GM19468 (cell line): ENCODE results near the gene DPCD.
A peak's percentile ranks its signal among the peaks of the same experiment; 100 is the strongest.
"Not testable (repeated sequence)": the region's sequence is repeated elsewhere in the genome, so short reads cannot be mapped to it uniquely, and the experiment has no call there.

Experiments
- ATAC-seq: cut with Tn5 transposase; IDR thresholded peaks from one replicate; pipeline ENCODE4 v1.9.1; 2021; ENCODE audit warnings: mild to moderate bottlenecking, moderate library complexity, moderate number of reproducible peaks; ENCODE audit not compliant: unreplicated experiment; ENCODE audit errors: extremely low read depth

DPCD gene

DNA sequence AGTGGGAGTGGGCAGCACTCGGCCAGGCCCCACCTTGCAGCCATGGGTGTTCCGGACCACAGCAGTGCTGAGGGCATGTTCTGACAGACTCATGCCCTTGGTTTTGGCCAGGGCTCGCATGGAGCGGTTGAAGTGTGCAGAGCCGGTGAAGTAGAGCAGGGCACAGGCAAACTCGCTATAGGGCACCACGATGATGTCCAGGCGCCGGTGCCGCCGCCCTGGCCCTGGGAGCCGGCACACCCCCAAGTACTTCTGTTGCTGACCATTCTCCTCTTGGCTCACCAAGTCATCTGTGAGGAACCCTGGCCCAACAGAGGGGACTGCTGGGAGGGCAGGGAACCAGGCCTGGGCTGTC is 8.6 kb upstream of the DPCD start:
- no peak for ATAC-seq

DNA sequence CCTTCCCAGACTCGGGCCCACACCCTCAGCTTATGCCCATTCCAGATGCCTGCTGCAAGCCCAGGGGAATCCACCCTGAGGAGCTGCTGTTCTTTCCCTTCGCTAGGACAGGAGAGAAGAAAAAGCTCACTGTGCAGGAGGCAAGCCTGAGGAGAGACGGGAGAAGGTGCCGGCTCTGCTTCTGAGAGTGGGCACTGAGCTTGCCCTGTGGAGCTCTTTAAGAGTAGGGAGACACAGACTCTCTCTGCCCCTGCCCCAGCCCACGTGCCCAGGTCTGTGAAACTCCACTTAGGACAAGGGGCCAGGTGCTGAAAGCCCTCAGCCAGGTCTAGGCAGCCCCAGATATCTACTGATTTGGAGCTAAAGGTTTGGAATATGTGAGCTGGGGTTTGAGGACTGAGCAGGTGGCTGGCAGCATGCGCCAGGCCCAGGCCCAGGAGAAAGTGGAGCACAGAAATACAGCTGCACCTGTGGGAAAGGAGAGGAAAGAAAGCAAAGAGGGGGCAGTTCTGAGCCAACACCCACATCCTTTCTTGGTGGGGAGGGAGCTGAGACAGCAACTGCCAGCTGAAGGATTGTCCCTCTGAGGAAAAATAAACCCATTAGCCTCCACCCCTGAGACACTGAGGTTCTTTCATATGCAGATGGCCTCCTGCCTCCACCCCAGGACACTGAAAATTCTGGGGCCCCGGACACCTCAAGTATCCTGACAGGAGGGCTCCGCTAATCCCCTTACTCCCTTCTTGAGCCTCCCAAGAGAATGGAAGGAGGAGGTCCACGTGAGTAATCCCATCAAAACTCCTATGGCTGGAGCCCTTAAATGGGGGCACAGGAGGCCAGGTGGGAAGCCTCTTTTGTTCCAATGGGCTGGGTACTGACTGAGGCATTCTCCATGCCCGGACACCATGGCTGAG is 7.4 kb upstream of the DPCD start:
- no peak for ATAC-seq

DNA sequence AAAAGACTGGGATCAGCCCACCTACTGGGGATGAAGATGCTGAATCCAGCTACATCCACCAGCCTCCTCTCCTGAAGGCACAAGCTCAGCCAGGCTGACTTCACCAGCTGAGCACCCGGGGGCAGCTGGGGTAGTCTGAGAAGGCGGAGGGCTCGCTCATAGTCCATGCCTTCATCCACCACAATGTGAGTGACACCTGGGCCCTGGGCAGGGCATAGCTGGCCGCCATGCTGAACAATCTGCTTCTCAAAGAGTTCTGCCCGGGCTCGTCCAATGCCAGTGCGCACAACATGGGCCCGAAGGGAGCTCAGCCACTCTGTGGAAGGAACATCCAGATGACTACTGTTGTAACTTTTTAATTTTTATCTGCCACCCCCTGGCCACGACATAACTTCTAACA is 2.3 kb upstream of the DPCD start:
- ATAC-seq: no peak

DNA sequence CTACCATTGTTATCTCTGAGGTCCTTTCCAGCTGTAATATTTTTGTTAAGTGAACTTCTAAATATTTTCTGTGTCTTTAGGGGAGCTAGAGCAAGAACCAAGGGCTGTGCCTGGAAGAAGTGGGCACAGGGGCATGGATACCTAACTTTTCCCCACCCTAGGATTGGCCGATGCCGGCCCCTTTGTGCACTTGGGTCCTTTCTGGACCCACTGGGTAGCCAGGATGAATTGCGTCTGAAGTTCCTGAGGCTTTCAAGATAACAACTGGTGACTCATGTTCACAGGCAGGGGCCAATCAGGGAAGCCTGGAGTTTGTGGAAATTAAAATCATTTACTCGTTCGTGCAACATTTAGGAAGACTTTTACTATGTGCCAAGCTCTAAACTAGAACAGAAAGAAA is 758 bp downstream of the DPCD start:
- ATAC-seq: no peak

DNA sequence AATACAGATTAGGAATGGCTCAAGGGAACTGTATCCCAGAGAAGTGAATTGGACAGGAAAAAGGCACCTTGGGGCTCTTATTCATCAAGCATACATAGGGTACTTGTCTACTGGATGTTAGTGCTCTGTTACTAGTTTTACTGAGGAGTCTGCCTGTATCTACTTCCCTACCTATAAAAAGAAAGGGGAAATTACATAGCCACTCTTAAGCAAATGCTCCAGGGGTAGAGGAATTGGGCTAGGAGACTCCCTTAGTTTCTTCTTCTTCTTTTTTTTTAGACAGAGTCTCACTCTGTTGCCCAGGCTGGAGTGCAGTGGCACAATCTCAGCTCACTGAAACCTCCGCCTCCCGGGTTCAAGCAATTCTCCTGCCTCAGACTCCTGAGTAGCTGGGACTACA is 5.2 kb downstream of the DPCD start:
- not testable (repeated sequence) for ATAC-seq

DNA sequence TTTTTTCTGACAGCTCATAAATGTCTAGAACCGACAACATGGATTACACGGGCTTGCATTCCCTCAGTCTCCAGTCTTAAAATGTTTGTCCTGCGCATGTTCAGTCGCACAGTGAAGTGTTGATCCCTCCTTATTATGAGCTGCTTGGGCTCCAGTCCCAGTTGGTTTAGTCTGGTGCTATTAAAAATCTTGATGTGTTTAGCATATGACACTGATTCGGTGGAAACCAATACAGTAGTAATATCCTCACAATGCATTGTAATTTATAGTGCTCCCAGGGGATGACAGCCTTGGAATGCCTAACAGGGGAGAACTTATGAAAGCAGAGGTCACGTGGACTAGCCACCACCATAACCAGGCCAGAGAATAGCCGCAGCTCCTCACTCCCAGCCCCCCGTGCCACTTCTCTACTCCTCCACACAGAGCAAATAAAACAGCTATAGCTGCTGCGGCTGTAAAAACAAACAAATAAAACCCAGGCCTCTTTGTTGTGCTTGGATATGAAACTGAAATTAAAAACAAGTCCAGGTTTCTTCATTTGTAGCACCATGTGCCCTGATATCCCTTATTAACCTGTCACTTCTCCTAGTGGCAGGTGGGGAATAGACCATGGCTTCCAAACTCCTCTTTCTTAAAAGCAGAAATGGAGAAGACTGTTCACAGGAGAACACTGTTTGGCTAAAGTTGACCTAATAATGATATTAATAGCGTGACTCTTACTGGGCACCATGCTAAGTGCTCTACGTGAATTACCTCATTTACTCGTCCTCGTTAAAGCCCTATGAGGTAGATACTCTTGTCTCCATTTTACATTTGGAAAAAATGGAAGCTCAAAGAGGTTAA is 7.7 kb downstream of the DPCD start:
- ATAC-seq: no peak

DNA sequence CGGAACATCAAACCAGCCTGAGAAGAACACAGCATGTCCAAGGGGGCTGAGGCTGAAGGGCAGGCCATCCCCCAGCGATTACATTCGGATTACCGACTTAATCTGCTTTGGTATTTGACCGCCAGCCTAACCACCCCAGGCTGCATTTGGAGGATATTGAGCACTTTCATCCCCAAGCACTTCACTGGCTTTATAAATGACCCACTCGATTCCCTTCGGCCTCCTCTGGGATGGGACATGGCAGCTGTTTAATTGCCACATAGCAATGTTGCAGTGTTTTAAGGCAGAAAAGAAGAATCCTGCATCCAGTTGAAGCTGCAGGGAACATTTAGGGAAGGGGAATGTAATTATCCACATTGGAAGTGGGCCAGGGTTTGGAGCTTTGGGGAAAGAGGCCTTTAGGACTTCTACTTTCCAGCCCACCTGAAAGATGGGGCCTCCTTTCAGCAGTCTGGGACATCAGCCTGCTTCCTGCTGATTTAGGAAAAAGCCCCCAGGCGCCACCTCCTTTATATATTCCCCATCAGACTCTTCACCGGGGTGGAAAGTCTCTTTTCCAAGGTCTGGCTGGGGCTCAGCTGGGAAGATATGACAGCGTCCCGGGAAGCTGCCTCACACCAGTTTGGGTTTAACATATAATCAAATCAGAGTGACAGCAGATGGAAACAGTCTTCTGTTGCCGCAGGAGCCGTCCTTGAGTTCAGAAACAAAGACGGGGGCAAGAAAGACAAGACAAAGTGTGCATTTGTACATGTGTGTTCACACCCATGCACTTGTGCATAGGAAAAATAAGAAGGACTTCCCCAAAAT is 9.2 kb downstream of the DPCD start:
- ATAC-seq: no peak

DNA sequence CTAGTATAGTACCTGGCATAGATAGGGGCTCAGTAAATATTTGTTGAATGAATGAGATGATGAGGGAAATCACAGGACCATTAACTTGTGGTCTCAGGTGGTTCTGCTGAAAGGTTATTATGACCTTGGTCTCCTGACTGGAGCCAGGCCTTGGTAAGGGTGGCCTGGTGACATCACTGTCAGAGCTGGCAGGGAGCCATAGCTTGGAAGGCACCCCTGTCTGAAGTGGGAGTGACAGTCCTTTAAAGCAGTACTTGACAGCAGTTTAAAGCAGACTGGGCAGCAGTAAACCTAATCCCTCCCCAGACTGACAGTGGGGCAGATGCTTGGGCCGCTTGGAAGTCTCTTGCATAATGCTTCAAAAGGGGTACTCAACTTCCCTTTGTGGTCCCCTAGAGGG is 13.4 kb downstream of the DPCD start:
- no peak for ATAC-seq

DNA sequence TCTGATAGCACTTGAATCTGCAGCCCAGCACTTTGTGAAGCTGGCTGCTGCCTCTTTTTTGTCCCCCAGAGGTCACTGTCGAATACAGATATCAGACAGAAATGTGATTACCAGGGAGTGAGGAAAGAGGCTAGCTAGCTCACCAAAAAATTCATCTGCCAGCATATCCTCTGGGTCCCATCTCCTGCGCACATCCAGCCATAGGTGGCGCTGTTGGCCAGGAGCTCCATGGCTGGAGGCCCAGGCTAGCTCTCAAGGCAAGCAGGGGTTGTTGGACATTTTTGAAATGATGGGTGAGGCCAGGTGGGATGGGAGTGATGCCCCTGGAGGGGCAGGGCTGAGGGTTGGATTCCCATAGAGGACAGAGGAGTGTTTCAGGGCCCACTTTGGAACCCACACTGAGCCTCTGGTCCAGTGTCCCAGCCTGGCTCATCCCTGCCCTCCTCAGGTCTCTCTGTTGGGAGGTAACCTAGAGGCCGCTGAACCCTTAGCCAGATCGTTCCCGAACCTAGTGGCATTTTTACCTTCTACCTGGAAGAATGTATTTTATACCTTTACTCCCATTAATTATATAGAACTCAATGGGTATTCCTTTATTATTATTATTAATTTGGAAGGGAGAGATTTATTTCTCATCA is 14.8 kb downstream of the DPCD start:
- peak; percentile 23 for ATAC-seq

DNA sequence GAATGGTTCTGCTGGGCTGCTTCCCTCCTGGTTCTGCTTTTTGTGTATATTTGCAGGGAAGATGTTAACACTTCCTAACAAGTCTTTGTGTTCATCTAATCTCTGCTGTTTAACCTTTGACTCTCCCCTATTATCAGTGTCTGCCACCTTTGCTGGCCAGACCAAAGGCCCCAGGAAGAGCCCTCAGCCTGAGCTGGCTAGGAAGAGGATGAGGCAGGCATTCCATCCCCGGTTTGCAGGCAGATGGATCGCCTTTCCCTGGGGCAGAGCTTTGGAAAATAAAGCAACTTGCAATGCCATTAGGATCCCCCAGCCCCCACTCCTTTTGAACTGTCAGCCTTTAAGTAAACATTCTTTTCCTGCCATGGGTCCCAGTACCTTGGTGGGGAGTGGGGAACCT is 19.0 kb downstream of the DPCD start:
- ATAC-seq: no peak

DNA sequence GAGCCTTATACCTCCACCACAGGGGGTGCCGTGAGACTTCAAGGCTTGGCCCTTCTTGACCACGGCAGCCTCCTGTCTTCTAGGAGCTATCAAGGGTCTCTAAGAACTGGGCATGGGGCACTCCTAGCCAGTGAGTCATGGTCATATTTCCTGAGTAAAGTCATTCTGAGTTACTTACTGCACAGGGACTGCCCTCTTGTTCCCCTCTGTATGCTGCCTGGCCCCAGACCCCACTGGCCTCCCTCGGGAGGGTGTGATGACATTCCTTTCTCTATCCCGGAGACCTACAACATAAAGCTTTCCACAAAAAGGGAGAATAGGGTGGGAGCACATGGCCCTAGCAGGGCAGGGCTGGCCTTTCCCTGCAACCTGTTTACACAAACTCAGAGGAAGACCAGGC is 21.4 kb downstream of the DPCD start:
- no peak for ATAC-seq

DNA sequence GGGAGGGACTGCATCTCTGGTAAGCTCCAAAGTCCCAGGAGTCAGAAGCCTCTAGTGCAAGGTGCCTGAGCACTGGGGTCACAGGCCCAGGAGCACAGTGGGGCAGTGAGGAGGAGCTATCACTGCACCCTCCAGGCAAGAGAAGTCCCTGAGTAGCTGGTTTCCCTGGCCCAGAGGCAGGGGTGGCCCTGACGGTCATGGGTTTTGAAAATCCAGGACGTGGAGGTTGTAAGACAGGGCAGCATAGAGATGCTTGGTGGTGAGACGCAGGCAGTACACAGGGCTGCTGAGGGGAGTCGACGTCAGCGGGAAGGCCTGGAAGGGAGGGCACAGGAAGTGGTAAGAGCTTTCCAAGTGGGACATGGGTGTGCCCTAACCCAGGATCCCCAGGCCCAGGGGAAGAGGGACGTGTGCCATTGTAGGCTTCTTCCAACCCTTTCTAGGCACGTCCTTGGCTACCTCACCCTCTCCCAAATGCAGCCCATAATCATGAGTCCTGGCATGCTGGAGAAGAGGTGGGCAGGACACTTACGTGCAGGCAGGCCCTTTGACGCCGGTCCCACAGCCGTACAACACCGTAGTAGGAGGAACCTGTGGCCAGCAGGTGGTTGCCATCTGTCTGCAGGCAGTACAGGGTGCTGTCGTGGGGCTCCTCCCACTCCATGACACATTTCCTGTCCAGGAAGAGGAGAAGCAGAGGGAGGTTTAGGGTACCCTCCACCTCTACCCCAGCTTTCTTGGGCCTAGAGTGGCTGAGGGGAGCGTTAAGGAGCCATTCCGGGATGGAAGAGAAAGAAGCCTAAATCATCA is 23.2 kb downstream of the DPCD start:
- no peak for ATAC-seq

DNA sequence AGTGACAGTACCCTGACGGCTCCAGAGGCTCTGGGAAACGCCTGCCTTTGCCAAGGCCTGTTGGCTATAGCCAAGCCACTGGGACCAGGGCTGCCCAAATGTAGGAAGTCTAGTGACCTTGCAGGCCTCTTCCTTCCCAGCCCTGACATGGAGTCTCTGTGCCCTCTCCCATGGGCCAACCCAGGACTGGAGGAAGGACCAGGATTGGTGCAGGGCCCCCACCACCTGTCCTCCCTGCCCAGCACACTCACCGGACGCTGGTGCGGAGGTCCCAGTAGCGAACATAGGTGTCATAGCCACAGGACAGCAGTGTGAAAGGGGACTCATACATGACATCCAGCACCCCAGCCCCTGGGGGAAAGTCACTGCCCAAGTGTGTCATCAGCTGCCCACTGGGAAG is 24.0 kb downstream of the DPCD start:
- no peak for ATAC-seq

DNA sequence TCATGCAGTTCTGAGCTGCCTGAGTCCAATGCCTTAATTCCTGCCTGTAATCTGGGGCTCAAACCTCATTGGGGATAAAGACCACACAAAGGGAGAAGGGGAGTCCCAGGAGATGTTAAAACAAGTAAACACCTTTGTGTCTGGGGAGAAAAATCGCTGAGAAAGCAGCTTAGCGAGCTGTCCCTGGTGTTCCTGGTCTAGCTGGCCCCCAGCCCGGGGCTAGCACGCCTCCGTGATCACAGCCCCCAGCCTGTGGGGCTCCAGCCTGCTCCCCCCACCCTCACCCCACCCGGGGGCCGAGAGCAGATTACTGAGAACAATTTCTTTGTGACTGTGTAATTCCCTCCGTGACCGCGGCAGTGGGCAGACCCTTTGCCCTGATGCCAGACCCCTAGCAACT is 24.8 kb downstream of the DPCD start:
- ATAC-seq: no peak

DNA sequence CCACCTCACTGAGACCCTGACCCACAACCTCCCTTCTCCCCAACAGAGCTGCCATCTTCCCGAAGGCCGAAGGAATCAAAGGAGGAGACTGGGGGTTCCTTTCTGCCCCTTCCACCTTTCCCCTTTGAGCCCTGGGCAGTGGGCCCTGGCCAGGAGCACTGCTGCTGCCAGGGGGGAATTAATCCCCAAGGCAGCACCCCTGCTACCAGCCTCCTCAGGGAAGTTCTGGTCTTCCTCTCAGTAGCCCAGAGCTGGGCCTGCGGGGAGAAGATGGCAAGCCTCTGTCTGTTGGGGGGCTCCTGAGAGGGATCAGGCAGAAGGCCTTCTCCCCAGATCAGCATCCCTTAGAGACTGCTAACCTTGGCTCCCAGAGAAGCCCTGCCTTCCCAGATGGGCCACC is 25.5 kb downstream of the DPCD start:
- ATAC-seq: no peak

DNA sequence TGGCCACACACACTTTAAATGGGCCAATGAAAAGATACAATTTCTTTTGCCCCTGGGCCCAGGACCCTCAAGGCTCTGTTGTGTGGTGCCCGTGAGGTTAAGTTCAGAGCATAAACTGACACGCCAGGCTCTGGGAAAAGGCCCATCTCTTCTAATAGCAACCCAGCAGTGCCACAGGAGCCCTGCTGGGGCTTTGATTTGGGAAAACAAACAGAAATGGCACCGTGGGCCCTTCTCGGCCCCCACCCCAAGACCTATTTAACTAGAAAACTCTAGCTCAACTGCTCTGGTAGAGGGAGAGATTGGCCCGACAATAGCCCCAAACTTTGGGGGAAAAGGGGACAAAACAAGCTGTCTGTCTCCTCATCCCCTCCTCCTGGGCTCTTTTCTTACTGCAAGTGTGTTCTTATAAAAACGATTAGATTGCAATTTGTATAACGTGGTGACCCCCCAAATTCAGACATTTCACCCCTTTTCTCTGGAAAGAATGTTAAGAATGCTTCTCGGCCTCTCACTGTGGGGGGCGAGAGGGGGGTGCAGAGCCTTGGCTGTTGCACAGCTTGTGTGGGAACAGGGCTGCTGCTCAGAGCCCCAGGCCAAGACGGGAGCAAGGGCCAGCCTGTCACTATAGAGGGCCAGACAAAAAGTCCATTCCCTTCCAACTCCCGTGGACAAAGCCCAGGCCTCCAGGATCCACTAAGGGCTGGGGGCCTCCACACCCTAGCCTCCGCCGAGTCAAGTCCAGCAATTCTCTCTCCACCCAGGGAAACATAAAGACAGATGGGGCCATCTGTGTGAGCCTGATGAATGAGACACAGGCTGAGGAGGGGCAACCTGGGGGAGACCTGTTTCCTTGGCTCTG is 26.8 kb downstream of the DPCD start:
- ATAC-seq: no peak

DNA sequence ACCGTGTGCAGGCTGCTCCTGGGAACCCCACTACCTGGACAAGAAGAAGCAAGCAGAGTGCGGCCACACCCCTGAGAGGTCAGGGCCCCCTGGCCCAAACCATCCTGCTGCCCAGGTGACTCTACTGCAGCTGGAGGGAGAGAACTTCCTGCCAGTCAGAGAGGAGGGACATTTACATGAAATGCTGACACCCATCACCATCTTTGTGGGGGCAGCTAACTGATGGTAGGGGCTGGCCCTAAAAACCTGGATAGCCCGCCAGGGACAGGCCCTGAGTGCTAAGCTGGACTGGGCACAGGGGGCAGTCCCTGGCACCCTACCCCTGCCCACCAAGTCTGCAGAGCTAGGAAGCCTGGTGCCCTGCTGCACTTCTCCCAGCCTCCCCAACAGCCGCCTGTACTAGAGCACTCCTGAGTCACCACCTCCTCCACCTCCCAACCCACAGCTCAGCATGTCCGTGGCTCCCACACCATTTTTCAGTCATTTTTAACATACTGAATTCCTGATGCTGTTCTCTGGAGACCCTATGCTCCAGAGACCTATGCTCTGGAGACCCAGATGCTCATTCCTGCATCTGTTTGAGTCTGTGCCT is 27.5 kb downstream of the DPCD start:
- ATAC-seq: no peak

DNA sequence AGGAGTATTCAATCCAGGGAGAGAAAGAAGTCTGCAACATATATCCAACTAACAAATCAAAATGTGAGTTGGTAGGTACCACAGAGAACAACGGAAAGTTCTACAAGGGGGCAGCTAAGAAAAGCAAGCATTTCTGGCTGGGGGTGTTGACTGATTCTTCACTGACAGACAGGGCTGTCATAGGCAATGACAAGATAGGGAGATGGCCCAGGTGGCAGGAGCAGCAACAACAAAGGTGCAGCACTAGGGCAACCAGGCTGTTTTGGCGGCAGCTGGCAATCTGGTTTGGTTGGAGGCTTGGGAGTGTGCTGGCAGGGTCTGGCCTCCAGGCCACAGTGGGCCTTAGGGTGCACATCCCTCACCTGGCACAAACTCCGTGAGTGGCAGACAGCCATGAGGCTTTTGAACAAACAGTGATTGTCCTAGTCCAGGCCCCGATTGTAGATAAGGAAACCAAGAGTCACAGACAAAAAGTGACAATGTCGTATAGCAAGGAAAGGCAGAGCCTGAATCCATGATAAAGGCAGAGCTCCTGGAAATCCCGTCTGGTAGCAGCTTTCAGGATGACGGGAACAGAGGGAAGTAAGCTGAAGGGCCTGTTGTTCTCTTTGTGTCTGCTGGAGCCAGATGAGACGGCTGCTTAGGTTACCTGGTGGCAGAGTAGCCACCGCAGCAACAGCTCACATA is 28.4 kb downstream of the DPCD start:
- no peak for ATAC-seq
